ENCODE data around the gene OSTF1. TPM values are rescaled to one million over a fixed set of nuclear protein-coding genes. Genes with fewer than 3 reads are reported as not detected.

Gene OSTF1
- polyA plus RNA-seq, 3 donors = 14.3 to 76.3 (median 44.0) TPM

DNA sequence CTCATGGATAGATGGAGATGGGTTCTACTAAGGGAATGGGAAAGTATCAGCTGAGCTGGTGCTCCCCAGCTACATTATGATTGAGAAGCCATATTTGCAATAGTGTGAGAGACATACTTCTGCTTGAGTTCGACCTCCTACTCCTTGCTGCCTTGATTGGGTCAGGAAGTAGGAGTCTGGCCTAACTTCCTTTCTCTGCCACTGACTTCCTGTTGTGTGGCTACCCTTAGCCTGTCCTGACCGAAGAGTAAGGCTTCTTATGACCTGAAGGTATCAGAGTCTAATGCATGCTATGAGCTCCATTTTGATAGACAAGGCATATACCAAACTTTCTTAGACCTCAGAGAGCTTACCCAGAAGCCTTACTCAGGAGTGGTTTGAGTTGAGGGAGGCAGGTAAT is 53.9 kb downstream of the OSTF1 start:
- 38 to 61% (median 42%) methylated on average over 2 of the region's 2 CpGs for WGBS, 3 donors
- H3K27ac ChIP-seq (ENCODE audit: low read depth, low read length) = no peak overlapping the region

DNA sequence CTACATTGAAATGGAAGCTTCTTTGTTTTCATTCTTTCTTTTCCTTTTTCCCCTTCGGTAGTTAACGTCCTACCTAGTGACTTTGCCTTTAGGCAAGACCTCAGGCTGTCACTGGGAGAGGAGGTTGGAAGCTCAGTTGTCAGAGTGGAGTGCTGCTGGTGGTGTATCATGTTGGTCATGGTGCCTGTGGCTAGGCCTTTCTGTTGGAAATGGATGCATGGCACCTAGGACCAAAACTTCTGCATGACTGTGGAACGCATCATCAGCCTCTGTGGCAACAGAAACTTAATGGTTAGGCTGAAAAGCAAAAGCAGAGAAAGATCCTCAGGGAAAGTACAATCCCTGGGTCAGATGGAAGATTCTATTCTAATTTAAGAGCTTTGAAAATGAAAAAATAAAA is 57.9 kb downstream of the OSTF1 start:
- 86 to 99% (median 93%) methylated on average over 3 of the region's 3 CpGs for WGBS, 3 donors
- H3K27ac ChIP-seq (ENCODE audit: low read depth, low read length) = no peak overlapping the region

DNA sequence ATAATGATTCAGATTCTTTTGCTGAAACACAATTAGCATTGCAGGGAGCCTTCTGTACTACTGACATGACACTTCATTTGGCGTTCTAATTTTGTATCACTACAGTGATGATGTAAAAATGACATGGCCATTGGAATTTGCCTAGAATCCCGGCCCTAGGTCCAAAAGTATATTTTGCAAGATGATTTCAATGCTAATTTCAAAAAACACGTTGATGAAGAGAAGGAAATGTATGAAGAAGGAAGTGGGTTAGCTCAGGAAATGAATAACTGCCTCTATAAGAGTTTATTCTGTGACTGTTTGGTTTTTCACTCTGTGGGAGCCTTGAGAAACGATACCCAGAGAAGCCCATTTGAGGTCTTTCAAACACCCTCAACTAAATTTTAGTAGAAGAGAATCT is 59.3 kb downstream of the OSTF1 start:
- H3K27ac ChIP-seq (ENCODE audit: low read depth, low read length) = no peak overlapping the region
- WGBS, 3 donors = 45 to 72% (median 52%) methylated on average over 4 of the region's 4 CpGs

DNA sequence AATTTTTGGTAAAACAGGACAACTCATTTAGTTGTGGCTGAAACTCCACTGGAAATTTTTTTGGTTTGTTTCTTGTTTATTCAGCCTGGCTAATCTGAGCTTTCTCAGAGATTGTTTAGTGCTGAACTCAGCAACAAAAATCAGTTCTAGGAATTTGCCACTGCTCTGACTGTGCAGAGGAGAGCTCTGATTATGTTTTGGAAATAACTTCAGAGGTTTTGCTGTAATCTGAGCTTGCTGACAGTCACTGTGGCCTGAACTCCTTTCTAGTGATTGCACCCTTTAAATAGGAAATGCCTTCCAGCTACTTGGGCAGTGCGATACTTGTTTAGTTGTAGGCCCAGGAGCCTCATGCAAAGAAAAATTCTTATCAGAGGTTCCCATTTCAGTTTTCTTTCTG is 60.2 kb downstream of the OSTF1 start:
- WGBS, 3 donors = 33 to 84% (median 48%) methylated on average over 1 of the region's 1 CpG
- H3K27ac ChIP-seq (ENCODE audit: low read depth, low read length) = no peak overlapping the region

DNA sequence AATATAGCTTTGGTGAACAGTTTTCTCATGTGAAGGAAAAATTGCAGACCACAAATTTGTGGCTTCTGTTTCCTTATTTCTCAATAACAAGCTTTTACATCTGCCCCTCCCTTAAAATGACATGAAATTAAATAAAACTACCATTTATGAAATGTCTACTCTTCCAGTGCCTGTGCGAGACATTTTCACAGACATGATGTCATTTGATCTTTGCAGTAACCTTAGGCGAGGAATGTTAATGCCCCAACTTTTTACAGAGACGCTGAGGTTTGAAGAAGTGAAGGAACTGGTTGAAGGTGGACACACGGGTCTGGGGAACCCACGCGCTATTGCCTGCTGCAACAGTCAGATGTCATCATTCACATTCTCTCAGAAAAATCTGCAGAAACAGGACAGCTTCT is 61.5 kb downstream of the OSTF1 start:
- 46 to 74% (median 65%) methylated on average over 6 of the region's 6 CpGs for WGBS, 3 donors
- no peak overlapping the region for H3K27ac ChIP-seq (ENCODE audit: low read depth, low read length)

DNA sequence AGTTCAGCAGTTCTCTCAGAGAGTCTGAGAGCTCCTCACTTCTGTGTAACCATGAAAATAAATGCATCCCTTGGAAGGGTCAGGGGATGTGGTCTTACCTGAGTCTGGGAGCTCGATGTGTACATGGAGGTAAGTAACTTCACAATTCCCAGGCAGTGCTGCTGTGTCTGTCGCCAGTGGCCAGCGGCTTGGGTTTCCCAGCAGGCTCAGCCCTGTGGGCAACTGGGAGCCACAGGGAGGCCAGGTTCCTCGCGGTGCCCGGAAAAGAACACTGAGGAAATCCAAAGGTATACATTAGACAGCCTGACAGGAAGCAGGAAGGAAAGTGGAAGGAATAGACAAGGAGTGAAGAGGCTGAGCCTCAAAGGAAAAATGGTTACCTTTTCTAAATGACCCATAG is 62.2 kb downstream of the OSTF1 start:
- 64 to 88% (median 64%) methylated on average over 6 of the region's 6 CpGs for WGBS, 3 donors
- H3K27ac ChIP-seq (ENCODE audit: low read depth, low read length) = no peak overlapping the region

DNA sequence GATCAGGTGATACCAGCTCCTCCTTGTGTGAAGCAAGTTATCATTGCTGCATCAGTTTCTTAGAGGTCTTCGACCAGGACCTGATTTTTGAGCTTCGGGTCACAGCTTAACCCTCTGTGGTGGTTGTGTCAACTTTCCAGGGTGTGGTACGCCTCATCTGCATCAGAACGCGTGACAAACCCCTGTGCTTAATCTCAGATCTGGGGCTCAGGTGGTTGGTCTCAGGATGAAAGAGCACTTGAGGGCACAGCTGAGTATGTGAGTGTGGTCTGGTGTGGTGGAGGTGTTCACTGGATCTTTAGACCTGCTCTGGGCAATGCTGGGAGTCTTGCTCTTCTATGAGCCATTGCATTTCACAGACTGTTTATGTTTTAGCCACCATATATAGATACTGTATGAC is 64.1 kb downstream of the OSTF1 start:
- 71 to 97% (median 86%) methylated on average over 5 of the region's 5 CpGs for whole genome bisulfite sequencing, 3 donors
- H3K27ac ChIP-seq (ENCODE audit: low read depth, low read length) = no peak overlapping the region

DNA sequence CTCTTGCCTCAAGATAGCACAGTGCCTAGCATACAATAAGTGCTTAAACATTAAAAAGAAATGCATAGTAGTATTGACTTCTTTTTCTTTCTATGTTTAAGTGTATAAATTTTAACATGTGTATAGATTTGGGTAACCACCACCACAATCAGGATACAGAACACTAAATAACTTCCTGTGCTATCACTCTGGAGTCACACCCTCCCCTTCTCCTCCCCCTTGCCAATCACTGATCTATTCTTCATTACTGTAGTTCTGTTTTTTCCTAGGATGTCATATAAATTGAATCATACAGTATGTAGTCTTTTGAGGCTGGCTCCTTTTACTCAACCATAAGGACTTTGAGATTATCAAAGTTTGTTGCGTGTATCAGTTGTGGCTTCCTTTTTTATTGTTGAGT is 68.5 kb downstream of the OSTF1 start:
- no peak overlapping the region for H3K27ac ChIP-seq (ENCODE audit: low read depth, low read length)
- 70 to 100% (median 72%) methylated on average over 1 of the region's 1 CpG for WGBS, 3 donors

DNA sequence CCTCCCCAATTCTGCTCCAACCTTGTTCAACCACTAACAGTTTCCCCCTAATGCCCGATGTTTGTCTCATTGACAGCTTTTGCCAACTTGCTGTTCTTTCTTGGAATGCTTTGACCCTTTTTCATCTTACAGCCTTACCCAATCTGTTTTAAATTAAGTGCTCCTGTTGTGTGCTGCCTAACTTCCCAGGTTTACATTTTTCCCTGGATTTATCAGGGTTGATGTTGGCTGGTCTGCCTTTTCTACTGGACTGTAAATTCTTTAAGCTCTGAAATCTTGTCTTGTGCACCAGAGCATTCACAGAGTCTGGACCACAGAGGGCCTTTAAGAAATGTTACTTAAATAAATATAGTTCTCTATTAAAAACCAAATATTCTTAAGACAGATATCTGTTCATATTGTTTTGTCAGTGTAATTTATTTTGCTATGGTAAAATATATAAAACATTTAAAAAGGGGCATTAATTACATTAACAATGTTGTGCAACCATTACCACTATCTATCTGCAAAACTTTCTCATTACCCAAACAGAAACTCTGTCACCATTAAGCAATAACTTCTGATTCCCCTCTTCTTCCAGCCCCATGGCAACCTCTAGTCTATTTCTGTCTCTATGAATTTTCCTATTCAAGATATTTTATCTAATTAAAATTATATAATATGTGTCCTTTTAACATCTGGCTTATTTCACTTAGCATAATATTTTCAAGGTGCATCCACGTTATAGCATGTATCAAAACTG is 73.0 kb downstream of the OSTF1 start:
- no peak overlapping the region for H3K27ac ChIP-seq (ENCODE audit: low read depth, low read length)
- WGBS, 3 donors = 75 to 89% (median 86%) methylated on average over 2 of the region's 2 CpGs

DNA sequence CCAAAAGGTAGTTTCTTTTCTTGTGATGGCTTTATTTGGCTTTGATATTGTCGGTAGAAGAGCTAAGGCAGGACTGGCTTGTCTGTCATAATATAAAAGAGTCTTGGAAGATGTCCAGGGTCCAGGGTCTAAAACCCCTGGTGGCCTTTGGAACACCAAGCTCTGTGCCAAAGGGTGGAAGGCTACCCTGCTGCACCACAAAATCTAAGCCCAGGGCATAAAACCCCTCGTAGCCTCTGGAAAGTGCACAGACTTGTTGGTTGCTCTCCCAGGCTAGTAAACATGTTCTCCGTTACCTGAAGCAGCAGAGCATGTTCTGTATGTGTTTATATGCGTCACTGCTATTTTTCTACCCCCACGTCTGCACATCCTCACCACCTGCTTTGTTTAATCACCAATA is 75.5 kb downstream of the OSTF1 start:
- 95 to 98% (median 97%) methylated on average over 5 of the region's 5 CpGs for WGBS, 3 donors

DNA sequence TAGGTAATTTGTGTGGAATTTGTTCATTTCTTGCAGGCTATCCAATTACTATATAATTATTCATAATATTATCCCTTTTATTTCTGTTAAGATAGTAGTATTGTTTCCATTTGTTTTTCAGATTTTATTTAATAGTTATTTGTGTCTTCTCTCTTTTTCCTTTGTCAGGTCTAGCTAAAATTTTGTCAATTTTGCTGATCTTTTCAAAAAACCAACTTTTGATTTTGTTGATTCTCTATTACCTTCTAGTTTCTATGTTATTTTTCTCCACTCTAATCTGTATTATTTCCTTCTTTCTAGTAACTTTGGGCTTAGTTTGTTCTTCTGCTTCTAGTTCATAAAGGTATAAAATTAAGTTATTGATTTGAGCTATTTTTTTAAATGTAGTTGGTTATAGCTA is 76.3 kb downstream of the OSTF1 start:
- H3K27ac ChIP-seq (ENCODE audit: low read depth, low read length) = no peak overlapping the region

More for the DNA sequence above, 75.5 kb downstream of the OSTF1 start:
- H3K27ac ChIP-seq (ENCODE audit: low read depth, low read length) = no peak overlapping the region

DNA sequence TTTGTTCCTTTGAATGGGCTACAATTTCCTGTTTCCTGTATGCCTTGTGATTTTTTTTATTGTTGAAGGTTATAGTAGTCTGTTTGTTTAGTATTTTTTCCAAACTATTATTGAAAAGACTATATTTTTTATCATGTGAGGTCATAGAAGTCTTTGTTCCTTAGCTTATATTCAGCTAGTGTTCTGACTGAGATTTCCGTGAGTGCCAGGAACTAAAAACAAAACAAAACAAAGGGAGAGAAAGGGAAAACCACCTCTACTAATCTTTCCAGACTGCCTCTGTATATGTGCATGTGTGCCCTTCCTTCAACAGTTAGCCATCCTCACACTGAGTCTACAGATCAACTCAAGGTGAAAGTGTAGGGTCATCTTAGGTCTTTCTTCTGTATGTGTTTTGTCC is 79.0 kb downstream of the OSTF1 start:
- H3K27ac ChIP-seq (ENCODE audit: low read depth, low read length) = no peak overlapping the region
- WGBS, 3 donors = 82 to 85% (median 85%) methylated on average over 1 of the region's 1 CpG

DNA sequence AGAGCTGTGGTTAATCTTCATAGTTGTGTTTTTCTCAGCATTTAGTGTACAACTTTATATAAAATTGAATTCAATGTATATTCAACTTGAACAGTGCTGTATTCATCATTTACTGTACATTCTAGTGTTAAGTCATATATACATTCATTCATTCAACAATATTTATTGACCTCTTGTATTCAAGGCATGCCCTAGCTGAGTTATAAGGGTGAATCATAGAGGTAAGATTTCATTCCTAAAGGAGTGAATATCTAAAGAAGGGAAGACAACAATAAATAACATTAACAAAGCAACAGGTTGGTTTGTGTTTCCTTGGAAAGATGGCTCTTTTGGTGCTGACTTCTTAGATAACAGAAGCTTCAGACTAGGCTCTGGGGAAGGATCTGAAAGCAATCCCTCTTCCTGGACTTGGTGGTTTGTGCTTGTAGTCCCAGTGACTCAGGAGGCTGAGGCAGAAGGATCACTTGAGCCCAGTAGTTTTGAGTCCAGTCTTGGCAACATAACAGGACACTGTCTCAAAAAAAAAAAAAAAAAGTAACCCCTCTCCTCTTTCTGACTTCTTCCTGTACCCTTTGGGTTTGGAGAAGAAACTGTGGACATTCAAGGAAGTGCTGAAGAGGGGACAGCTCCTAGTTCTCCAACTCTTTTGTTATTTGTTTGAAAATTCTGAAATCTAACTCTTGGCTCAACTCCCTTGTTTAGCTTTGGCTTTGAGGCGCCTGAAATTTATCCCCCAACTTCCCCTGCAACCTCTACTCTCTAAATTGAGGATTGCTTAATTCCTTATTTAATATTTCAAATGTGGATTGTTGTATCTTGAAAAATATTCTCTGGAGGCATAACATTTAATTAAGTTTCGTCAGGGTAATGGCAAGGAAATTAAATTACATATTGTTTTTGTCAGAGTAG is 80.2 kb downstream of the OSTF1 start:
- H3K27ac ChIP-seq (ENCODE audit: low read depth, low read length) = no peak overlapping the region
- WGBS, 3 donors = 48 to 88% (median 50%) methylated on average over 2 of the region's 2 CpGs

DNA sequence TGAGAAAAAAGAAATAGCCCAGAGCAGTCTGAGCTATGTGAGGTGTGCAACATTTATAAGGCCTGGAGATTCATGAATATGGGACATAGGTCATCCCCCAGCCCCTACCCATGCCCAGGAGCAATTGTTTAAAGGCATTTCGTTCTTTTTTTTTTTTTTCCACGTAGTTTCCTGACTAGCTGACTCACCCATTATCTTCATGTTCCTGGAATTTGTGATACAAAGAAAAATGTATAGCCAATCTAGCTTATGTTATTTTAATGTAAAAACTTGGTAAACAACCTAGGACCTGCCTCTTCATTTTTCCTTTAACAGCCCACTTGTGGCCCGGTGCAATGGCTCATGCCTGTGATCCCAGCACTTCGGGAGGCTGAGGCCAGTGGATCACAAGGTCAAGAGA is 81.3 kb downstream of the OSTF1 start:
- H3K27ac ChIP-seq (ENCODE audit: low read depth, low read length) = no peak overlapping the region
- WGBS, 3 donors = 59 to 84% (median 66%) methylated on average over 4 of the region's 4 CpGs

DNA sequence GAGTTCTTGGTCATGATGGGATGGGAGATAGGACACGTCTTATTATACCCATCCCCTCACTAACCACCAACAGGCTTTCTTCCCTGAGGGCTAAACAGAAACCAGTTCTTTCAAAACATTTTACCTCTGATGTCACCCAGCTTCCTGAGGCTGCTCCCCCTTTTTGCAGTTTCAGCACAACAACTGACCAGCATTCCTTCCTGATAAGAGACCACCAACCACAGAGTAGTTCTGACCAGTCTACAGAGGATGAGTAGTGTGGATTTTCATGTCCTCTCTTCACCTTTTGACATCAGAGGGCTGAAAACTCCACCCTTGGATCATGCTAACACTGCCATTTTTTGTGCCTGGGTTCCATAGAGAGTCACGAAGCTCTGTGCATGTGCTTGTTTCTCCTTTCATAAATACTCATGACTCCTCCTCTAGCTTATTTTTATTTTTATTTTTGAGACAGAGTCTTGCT is 82.6 kb downstream of the OSTF1 start:
- 74 to 90% (median 76%) methylated on average over 2 of the region's 2 CpGs for WGBS, 3 donors
- no peak overlapping the region for H3K27ac ChIP-seq (ENCODE audit: low read depth, low read length)

DNA sequence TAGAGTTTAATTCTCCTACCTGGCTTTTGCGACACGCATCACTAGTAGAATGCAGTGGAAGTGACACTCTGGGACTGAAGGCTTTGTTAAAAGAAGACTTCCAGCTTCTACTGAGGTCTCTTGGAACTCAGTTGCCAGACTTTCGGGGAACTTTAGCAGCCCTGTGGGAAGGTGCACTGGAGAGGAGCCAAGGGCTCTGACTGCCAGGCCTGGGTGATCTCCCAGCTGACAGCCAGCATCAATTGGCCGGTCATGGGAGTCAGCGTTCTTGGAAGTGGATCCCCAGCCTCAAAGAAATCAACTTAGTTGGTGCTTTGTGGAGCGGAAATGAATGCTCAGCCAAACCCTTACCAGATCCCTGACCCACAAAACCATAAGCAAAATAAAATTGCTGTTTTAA is 87.1 kb downstream of the OSTF1 start:
- WGBS, 3 donors = 85 to 92% (median 90%) methylated on average over 6 of the region's 6 CpGs
- H3K27ac ChIP-seq (ENCODE audit: low read depth, low read length) = no peak overlapping the region

DNA sequence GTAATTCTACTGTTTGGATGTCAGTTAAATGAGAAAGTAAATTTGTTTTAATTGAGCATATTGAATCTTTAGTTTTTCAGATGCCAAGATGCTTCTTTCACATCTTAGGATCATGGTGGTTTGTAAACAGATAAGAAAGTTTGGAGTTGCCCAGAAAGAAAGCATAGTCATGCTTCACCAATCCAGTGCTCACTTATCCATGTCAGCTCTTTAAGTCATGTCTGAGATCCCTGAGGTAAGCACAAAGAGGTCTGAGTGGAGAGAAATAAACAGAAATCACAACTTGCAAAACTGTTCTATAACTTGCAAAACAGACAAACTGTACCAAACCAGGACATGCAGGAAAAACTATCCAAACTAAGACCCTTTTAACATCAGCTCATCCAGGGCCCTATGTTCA is 87.7 kb downstream of the OSTF1 start:
- H3K27ac ChIP-seq (ENCODE audit: low read depth, low read length) = no peak overlapping the region

DNA sequence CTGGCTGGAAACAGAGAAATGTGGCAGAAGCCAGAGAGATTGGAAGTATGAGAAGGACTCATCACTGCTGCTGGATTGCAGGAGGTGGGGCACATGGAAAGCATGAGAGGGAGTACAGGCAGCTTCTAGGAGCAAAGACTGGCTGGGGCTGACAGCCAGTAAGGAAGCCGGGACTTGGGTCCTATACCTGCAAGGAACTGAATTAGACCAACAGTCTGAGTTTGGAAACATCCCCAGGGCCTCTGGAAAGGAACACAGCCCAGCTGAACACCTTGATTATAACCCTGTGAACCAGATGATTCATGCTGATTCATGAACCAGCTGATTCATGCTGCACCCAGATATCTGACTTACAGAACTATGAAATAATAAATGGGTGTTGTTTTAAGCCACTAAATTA is 93.4 kb downstream of the OSTF1 start:
- 75 to 91% (median 86%) methylated on average over 1 of the region's 1 CpG for WGBS, 3 donors
- no peak overlapping the region for H3K27ac ChIP-seq (ENCODE audit: low read depth, low read length)

DNA sequence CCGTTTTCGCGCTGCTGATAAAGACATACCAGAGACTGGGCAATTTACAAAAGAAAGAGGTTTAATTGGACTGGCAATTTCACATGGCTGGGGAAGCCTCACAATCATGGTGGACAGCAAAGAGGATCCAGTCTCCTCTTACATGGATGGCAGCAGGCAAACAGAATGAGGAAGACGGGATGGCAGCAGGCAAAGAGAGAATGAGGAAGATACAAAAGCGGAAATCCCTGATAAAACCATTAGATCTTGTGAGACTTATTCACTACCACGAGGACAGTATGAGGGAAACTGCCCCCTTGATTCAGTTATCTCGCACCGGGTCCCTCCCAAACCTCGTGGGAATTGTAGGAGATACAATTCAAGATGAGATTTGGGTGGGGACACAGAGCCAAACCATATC is 95.0 kb downstream of the OSTF1 start:
- WGBS, 3 donors = 89 to 94% (median 93%) methylated on average over 9 of the region's 9 CpGs
- H3K27ac ChIP-seq (ENCODE audit: low read depth, low read length) = no peak overlapping the region

DNA sequence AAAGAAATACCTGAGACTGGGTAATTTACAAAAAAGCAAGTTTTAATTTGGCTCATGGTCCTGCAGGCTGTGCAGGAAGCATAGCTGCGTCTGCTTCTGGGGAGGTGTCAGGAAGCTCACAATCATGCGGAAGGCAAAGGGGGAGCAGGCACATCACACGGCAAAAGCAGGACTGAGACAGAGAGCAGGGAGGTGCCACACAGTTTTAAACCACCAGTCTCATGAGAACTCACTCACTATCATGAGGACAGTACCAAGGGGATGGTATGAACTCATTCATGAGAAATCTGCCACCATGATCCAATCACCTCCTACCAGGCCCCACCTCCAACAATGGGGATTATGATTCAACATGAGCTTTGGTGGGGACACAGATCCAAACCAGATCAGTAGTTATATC is 96.2 kb downstream of the OSTF1 start:
- 44 to 82% (median 64%) methylated on average over 3 of the region's 3 CpGs for WGBS, 3 donors
- H3K27ac ChIP-seq (ENCODE audit: low read depth, low read length) = no peak overlapping the region
